BJ (cell line): ENCODE results near the gene BTBD17. TPM values are rescaled to one million over a fixed set of nuclear protein-coding genes. Genes with fewer than 3 reads are reported as not detected.

Experiments used
- CTCF ChIA-PET: fragments of 350-600 bp; formaldehyde crosslinking; extraction: SDS; loops from one replicate; lab custom pipeline; 2021; ENCODE audit warnings: antibody characterized with exemption, inconsistent platforms; lab: Yijun Ruan, JAX
- POLR2A ChIA-PET: fragments of 300-600 bp; sonication (Branson Sonifier 250); formaldehyde crosslinking; extraction: SDS; loops from one replicate; lab custom pipeline; 2021; ENCODE audit warnings: antibody characterized with exemption; lab: Charles Lee
- DNase-seq: peaks from one replicate; pipeline ENCODE4 v3.0.0-alpha.2; 2011; ENCODE audit warnings: low read depth
- H3K27me3 ChIP-seq: 2 replicates; pipeline ENCODE4 v1.6.0; 2011; ENCODE audit warnings: low read length; ENCODE audit not compliant: control insufficient read depth, insufficient read depth
- H3K36me3 ChIP-seq: 2 replicates; pipeline ENCODE4 v1.5.1; 2011; ENCODE audit warnings: low read length; ENCODE audit not compliant: control insufficient read depth, insufficient read depth
- H3K4me3 ChIP-seq: 2 replicates; pipeline ENCODE4 v1.5.1; 2011; ENCODE audit warnings: low read depth, mild to moderate bottlenecking, control low read depth, low read length
- polyA plus RNA-seq: library from polyadenylated mRNA; depleted of rRNA; stranded (reverse); fragments of >200 nt; gene quantifications from 2 replicates; pipeline ENCODE4 v1.2.3, GENCODE V29; 2011
- TF ChIP-seq, protein P1 (sequence below): IDR thresholded peaks from 2 replicates; pipeline ENCODE4 v1.5.1; 2011; ENCODE audit warnings: low read depth, mild to moderate bottlenecking, control low read depth, inconsistent platforms, low read length, moderate library complexity; ENCODE audit not compliant: insufficient read depth

Gene BTBD17
- polyA plus RNA-seq, 1 experiment: not detected

DNA sequence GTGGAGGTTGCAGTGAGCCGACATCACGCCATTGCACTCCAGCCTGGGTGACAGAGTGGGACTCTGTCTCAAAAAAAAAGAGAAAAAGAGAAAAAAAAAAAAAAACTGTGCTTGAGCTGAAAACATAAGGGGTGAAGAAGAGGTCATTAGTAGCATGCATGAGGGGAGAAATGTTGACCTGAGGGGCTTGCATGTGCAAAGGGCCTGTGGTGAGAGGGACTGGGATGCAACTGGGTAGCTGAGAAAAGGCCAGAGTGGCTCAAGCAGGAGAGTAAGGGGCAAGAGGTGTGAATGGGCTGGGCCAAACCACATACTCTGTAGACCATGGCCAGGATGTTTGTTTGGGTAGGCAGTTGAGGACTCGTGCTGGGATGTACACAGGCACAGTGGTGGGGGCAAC lies 32.3 kb downstream of the BTBD17 start:
- CTCF ChIA-PET: no interaction called here
- POLR2A ChIA-PET: no interaction called here
- Histone ChIP-seq H3K36me3 (no peaks in the 10 kb centered on the region), H3K27me3 (no peaks in the 10 kb centered on the region), H3K4me3 (no peak overlapping the region)
- TF ChIP-seq, protein P1, sequence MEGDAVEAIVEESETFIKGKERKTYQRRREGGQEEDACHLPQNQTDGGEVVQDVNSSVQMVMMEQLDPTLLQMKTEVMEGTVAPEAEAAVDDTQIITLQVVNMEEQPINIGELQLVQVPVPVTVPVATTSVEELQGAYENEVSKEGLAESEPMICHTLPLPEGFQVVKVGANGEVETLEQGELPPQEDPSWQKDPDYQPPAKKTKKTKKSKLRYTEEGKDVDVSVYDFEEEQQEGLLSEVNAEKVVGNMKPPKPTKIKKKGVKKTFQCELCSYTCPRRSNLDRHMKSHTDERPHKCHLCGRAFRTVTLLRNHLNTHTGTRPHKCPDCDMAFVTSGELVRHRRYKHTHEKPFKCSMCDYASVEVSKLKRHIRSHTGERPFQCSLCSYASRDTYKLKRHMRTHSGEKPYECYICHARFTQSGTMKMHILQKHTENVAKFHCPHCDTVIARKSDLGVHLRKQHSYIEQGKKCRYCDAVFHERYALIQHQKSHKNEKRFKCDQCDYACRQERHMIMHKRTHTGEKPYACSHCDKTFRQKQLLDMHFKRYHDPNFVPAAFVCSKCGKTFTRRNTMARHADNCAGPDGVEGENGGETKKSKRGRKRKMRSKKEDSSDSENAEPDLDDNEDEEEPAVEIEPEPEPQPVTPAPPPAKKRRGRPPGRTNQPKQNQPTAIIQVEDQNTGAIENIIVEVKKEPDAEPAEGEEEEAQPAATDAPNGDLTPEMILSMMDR: no peak
- no peak for DNase-seq

DNA sequence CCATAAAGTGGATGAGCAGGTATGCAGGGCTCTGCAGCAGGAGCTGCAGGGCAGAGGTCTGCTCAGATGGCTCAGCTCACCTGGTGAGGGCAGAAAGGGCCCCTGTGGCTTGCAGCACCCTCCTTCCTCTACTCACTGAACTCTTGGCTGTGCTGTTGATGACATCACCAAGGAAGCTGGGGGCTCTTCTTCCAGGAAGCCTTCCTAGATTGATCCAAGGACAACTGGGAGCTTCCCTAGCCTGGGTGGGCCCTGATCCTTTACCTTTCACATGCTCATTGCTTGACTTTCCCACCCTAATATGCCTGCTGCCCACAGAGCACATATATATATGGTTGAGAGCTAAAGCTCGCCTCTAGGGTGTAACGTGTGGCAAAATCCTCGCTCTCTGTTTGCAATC lies 33.2 kb downstream of the BTBD17 start:
- ChIA-PET POLR2A (no interaction called here), CTCF (no interaction called here)
- Histone ChIP-seq H3K27me3 (no peaks in the 10 kb centered on the region), H3K4me3 (no peak overlapping the region), H3K36me3 (no peaks in the 10 kb centered on the region)
- no peak for DNase-seq
- TF ChIP-seq, protein P1: no peak

DNA sequence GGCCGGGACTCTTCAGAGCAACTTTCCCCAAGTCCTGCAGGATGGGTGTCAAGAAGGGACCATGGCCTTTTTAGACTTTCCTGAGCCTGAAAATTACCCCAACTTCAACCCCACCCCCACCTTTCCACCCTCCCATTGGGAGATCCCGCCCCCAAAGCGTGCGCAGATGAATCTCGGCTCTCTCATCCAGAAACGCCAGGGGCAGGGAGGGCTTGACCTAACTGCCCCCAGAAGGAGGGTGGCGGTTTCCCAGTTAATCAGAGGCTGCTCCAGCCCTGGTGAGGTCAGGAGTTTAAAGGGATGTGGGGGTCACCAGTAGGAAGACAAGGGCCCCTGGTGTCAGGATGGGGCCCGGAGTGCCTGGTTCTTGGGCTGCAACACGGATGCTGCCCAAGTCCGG lies 35.2 kb downstream of the BTBD17 start:
- no peaks in the 10 kb centered on the region for H3K27me3 ChIP-seq
- POLR2A ChIA-PET: no interaction called here

DNA sequence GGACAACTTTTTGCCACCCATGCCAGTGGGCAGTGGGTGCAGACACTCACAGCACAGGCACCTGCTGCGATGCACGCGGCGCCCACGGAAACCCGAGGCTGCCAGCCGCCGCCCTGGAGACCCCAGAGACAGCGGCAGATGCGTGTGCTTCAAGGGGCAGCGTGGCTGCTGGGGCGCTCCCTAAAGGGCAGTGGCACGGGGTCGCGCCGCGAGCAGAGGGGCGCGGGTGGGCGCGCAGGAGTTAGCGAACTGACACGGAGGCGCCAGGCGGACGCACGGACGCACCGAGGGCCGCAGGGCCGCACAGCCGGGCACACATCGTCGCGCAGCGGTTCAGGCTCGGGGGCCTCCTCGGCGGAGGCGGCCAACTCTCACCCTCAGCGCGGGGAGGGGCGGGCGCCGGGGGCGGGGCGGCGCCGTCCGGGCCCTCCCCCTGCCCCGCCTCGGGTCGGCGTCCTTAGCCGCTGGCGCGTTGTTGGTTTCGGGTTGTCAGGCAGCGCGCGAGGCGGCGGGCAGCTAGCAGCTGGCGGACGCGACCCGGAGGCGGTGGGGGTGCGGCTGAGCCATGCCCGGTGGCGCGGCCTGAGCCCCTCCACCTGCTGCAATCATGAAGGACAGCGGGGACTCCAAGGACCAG lies 35.8 kb downstream of the BTBD17 start, which contains the start of gene KIF19:
KIF19 (plus strand) TSS at position 484 of the 637 bp plus-strand sequence; CDS start at position 608, 124 bp downstream.
- H3K27me3 ChIP-seq: no peaks in the 10 kb centered on the region
- TF ChIP-seq, protein P1: no peak
- ChIA-PET CTCF (no interaction called here), POLR2A (no interaction called here)
- no peaks in the 10 kb centered on the region for H3K36me3 ChIP-seq
- DNase-seq: no peak
- no peak within 1 kb of the TSS for H3K4me3 ChIP-seq

More for the DNA sequence above, 35.2 kb downstream of the BTBD17 start:
- Histone ChIP-seq H3K4me3 (no peak overlapping the region), H3K36me3 (no peaks in the 10 kb centered on the region)
- no peak for DNase-seq
- CTCF ChIA-PET: no interaction called here
- TF ChIP-seq, protein P1: no peak

DNA sequence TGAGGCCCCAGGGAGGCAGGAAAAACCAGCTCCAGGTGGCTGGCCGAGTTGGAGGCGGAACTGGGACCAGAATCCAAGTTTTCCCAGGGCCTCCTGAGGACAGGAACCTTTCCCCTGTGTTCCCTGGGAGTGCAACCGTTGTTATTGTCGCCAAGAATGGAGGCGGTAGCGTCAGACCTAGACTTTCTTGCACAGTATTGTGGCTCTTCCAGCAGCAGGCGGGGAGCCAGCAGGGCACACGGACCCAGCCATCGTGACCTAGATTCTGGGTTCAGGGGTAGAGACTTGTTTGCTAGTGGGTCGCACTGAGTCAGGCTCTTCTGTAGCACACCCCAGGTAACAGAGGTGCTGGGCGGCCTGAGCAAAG lies 36.3 kb downstream of the BTBD17 start:
- no peak for DNase-seq
- Histone ChIP-seq H3K4me3 (no peak overlapping the region), H3K36me3 (no peaks in the 10 kb centered on the region), H3K27me3 (no peaks in the 10 kb centered on the region)
- ChIA-PET POLR2A (no interaction called here), CTCF (no interaction called here)
- TF ChIP-seq, protein P1: no peak
